GM13976 (cell line): Measurements from ENCODE around the gene KCNT2.
"Not testable (repeated sequence)": the region's sequence is repeated elsewhere in the genome, so short reads cannot be mapped to it uniquely, and the experiment has no call there.

Experiments used
- DNase-seq: peaks from one replicate; pipeline ENCODE4 v3.0.0; 2012; ENCODE audit warnings: low spot score
- CTCF ChIP-seq: IDR thresholded peaks from 2 replicates; pipeline ENCODE4 v1.5.1; 2012; ENCODE audit warnings: borderline replicate concordance, mild to moderate bottlenecking; ENCODE audit not compliant: insufficient read depth; ENCODE audit errors: extremely low read depth, missing control alignments, control extremely low read depth
- in situ Hi-C: fragments of 300-500 bp; cut with MboI; formaldehyde crosslinking; loops from one replicate; pipeline ENCODE4 v1.12.0; 2022; ENCODE audit warnings: low sequenced_read_pairs, mixed read lengths, inconsistent platforms; ENCODE audit not compliant: unreplicated experiment

Gene KCNT2

GRCh38 chr1:196510451-196510850, 97.8 kb downstream of the KCNT2 start:
- in situ Hi-C loops = no loop called here
- DNase-seq = no peak
- no peak for TF ChIP-seq CTCF

GRCh38 chr1:196504224-196504623, 104.0 kb downstream of the KCNT2 start:
- in situ Hi-C loops = not testable (repeated sequence)

GRCh38 chr1:196502437-196502836, 105.8 kb downstream of the KCNT2 start:
- TF ChIP-seq CTCF = no peak
- in situ Hi-C loops = no loop called here
- DNase-seq = no peak

More at GRCh38 chr1:196504224-196504623, 104.0 kb downstream of the KCNT2 start:
- DNase-seq = not testable (repeated sequence)

GRCh38 chr1:196501760-196502428, 106.3 kb downstream of the KCNT2 start:
- no peak for TF ChIP-seq CTCF
- DNase-seq = no peak
- in situ Hi-C loops = no loop called here

- no peak for TF ChIP-seq CTCF
- no peak for DNase-seq
- in situ Hi-C loops = no loop called here
These were observed 110.4 kb downstream of the KCNT2 start for GRCh38 chr1:196497817-196498216.

- in situ Hi-C loops = no loop called here
- no peak for TF ChIP-seq CTCF
- DNase-seq = no peak
These were observed 113.5 kb downstream of the KCNT2 start for GRCh38 chr1:196494766-196495165.

GRCh38 chr1:196493881-196494280, 114.4 kb downstream of the KCNT2 start:
- in situ Hi-C loops = no loop called here
- DNase-seq = no peak
- TF ChIP-seq CTCF = no peak
